ENCODE results near the gene GTPBP4.
"Not testable (repeated sequence)": the region's sequence is repeated elsewhere in the genome, so short reads cannot be mapped to it uniquely, and the experiment has no call there.

GTPBP4 gene

GRCh38 chr10:1057106-1057657 is 68.9 kb downstream of the GTPBP4 start:
- DNase-seq = peak; percentile 31

GRCh38 chr10:1058017-1058416 is 69.8 kb downstream of the GTPBP4 start:
- DNase-seq = no peak

- no peak for DNase-seq
These were observed 71.7 kb downstream of the GTPBP4 start for GRCh38 chr10:1059902-1060301.

- no peak for DNase-seq
These were observed 73.9 kb downstream of the GTPBP4 start for GRCh38 chr10:1061930-1062774.

- no peak for DNase-seq
These were observed 75.1 kb downstream of the GTPBP4 start for GRCh38 chr10:1063232-1063865.

GRCh38 chr10:1064964-1065247 is 76.7 kb downstream of the GTPBP4 start:
- DNase-seq = no peak

GRCh38 chr10:1066734-1067133 is 78.5 kb downstream of the GTPBP4 start:
- not testable (repeated sequence) for DNase-seq

- no peak for DNase-seq
These were observed 80.4 kb downstream of the GTPBP4 start for GRCh38 chr10:1068380-1069361.
